GM23338 (cell line): ENCODE data around the gene AGPAT3. TPM values are rescaled to one million over a fixed set of nuclear protein-coding genes. Genes with fewer than 3 reads are reported as not detected.

Experiments
- ATAC-seq: fragments of 200-7000 bp; cut with Tn5 transposase; 3 replicates; pipeline ENCODE4 v1.9.1; 2020
- DNase-seq: peaks from one replicate; pipeline ENCODE4 v3.0.0-alpha.2; 2015; ENCODE audit warnings: low spot score
- H2AFZ ChIP-seq: fragments of 200-600 bp; sonication (generic); 2 replicates; pipeline ENCODE4 v1.8.0; 2016; ENCODE audit warnings: antibody characterized with exemption, mild to moderate bottlenecking, moderate library complexity
- H3F3A ChIP-seq: fragments of 200-600 bp; sonication (generic); replicated peaks from 2 replicates; pipeline ENCODE4 v1.8.0; 2017; ENCODE audit warnings: antibody characterized with exemption, mixed run types, low read depth
- H3K27ac ChIP-seq: fragments of 200-600 bp; sonication (generic); 2 replicates; pipeline ENCODE4 v1.6.1; 2016; ENCODE audit warnings: low read depth
- H3K27me3 ChIP-seq: fragments of 200-600 bp; sonication (generic); 2 replicates; pipeline ENCODE4 v1.8.0; 2016; ENCODE audit warnings: mild to moderate bottlenecking, mixed run types, moderate library complexity; ENCODE audit not compliant: insufficient read depth
- H3K36me3 ChIP-seq: fragments of 200-600 bp; sonication (generic); 2 replicates; pipeline ENCODE4 v1.8.0; 2016; ENCODE audit warnings: mild to moderate bottlenecking; ENCODE audit not compliant: insufficient read depth
- H3K4me1 ChIP-seq: fragments of 200-600 bp; sonication (generic); 2 replicates; pipeline ENCODE4 v1.8.0; 2016; ENCODE audit warnings: mild to moderate bottlenecking, moderate library complexity; ENCODE audit not compliant: insufficient read depth
- H3K4me2 ChIP-seq: fragments of 200-600 bp; sonication (generic); 2 replicates; pipeline ENCODE4 v1.7.1; 2017; ENCODE audit warnings: mixed run types
- H3K4me3 ChIP-seq: fragments of 200-600 bp; sonication (generic); 2 replicates; pipeline ENCODE4 v1.6.1; 2016; ENCODE audit warnings: mixed run types
- H3K79me2 ChIP-seq: fragments of 200-600 bp; sonication (generic); replicated peaks from 2 replicates; pipeline ENCODE4 v1.8.0; 2017; ENCODE audit warnings: mild to moderate bottlenecking; ENCODE audit not compliant: insufficient read depth
- H3K9me2 ChIP-seq: fragments of 200-600 bp; sonication (generic); 2 replicates; pipeline ENCODE4 v1.8.0; 2017; ENCODE audit not compliant: insufficient read depth
- H4K20me1 ChIP-seq: fragments of 200-600 bp; sonication (generic); replicated peaks from 2 replicates; pipeline ENCODE4 v1.8.0; 2017; ENCODE audit warnings: mild to moderate bottlenecking; ENCODE audit not compliant: insufficient read depth
- H3K27ac Mint-ChIP-seq: 2 replicates; pipeline ENCODE4 v1.8.0; 2020; ENCODE audit warnings: inconsistent platforms, mild to moderate bottlenecking, moderate library complexity, mixed read lengths
- H3K27me3 Mint-ChIP-seq: 3 replicates; pipeline ENCODE4 v1.8.0; 2022; ENCODE audit warnings: low read depth, mild to moderate bottlenecking, moderate library complexity, mixed read lengths, inconsistent platforms; ENCODE audit not compliant: insufficient read depth, poor library complexity
- H3K36me3 Mint-ChIP-seq: 3 replicates; pipeline ENCODE4 v1.8.0; 2021; ENCODE audit warnings: low read depth, mild to moderate bottlenecking, inconsistent platforms, moderate library complexity, mixed read lengths
- H3K4me1 Mint-ChIP-seq: 3 replicates; pipeline ENCODE4 v1.8.0; 2020; ENCODE audit warnings: mild to moderate bottlenecking, inconsistent platforms, mixed read lengths
- H3K4me3 Mint-ChIP-seq: 3 replicates; pipeline ENCODE4 v1.8.0; 2021; ENCODE audit warnings: moderate library complexity, mild to moderate bottlenecking, inconsistent platforms, mixed read lengths
- H3K9me3 Mint-ChIP-seq: 3 replicates; pipeline ENCODE4 v1.8.0; 2020; ENCODE audit warnings: moderate library complexity, mild to moderate bottlenecking, inconsistent platforms, mixed read lengths
- CREB1 ChIP-seq: fragments of 250-450 bp; sonication (Bioruptor Pico); IDR thresholded peaks from 2 replicates; pipeline ENCODE4 v1.5.0; 2020; ENCODE audit warnings: low read depth, mild to moderate bottlenecking, moderate library complexity
- CTCF ChIP-seq, 2 experiments: fragments of 200-600 bp in 1 of 2; sonication (generic) in 1 of 2; conservative IDR thresholded peaks; 2 replicates each; pipeline versions ENCODE4 v1.5.1 to v1.6.1; 2016 to 2017; ENCODE audit warnings: antibody characterized with exemption in 2 of 2, low read depth in 2 of 2, mild to moderate bottlenecking in 2 of 2, moderate library complexity in 1 of 2
- EZH2 ChIP-seq: fragments of 200-600 bp; sonication (generic); IDR thresholded peaks from one replicate; pipeline ENCODE4 v1.8.0; 2017; ENCODE audit warnings: antibody characterized with exemption, mild to moderate bottlenecking, low read depth; ENCODE audit not compliant: unreplicated experiment
- EZH2phosphoT487 ChIP-seq: fragments of 200-600 bp; sonication (generic); IDR thresholded peaks from one replicate; pipeline ENCODE4 v1.8.1; 2018; ENCODE audit warnings: antibody characterized with exemption; ENCODE audit not compliant: unreplicated experiment
- JUNB ChIP-seq: IDR thresholded peaks from one replicate; pipeline ENCODE4 v1.6.1; 2016; ENCODE audit warnings: antibody characterized with exemption; ENCODE audit not compliant: unreplicated experiment
- NANOG ChIP-seq: IDR thresholded peaks from 2 replicates; pipeline ENCODE4 v1.6.1; 2016; ENCODE audit warnings: antibody characterized with exemption, borderline replicate concordance
- POLR2AphosphoS5 ChIP-seq: IDR thresholded peaks from 2 replicates; pipeline ENCODE4 v1.6.1; 2016; ENCODE audit warnings: antibody characterized with exemption, low read depth
- REST ChIP-seq: IDR thresholded peaks from one replicate; pipeline ENCODE4 v1.6.1; 2018; ENCODE audit warnings: antibody characterized with exemption; ENCODE audit not compliant: unreplicated experiment
- STAT1 ChIP-seq: IDR thresholded peaks from one replicate; pipeline ENCODE4 v1.6.1; 2016; ENCODE audit warnings: antibody characterized with exemption; ENCODE audit not compliant: unreplicated experiment
- ZNF114 ChIP-seq: fragments of 250-450 bp; sonication (Bioruptor Pico); IDR thresholded peaks from 2 replicates; pipeline ENCODE4 v1.5.0; 2020; ENCODE audit warnings: mild to moderate bottlenecking, moderate library complexity
- ZNF331 ChIP-seq: fragments of 250-450 bp; sonication (Bioruptor Pico); IDR thresholded peaks from 2 replicates; pipeline ENCODE4 v1.5.0; 2020; ENCODE audit warnings: low read depth, mild to moderate bottlenecking, moderate library complexity
- polyA plus RNA-seq: library from polyadenylated mRNA; unstranded; fragments of >200 nt; fragmentation: Nextera tagmentation; extraction: Ambion mirVana; gene quantifications from 2 replicates; pipeline ENCODE4 v1.2.1, GENCODE V29; 2016
- total RNA-seq: library from RNA; depleted of rRNA; stranded (reverse); fragments of >200 nt; shearing (Covaris generic); gene quantifications from 2 replicates; pipeline ENCODE4 v1.2.3, GENCODE V29; 2014
- TF ChIP-seq, protein P1 (sequence below): IDR thresholded peaks from 2 replicates; pipeline ENCODE4 v1.6.1; 2016; ENCODE audit warnings: antibody characterized with exemption
- TF ChIP-seq, protein P2 (sequence below): fragments of 250-450 bp; sonication (Bioruptor Pico); IDR thresholded peaks from 2 replicates; pipeline ENCODE4 v1.5.0; 2020; ENCODE audit warnings: mild to moderate bottlenecking, moderate library complexity

The AGPAT3 gene
- total and polyA plus RNA-seq, 2 experiments from 2014 or later = 2.1 to 6.1 TPM

GRCh38 chr21:43929217-43929971, 64.4 kb downstream of the AGPAT3 start:
- TF ChIP-seq STAT1 (no peak), REST (no peak), ZNF114 (no peak), JUNB (no peak), CTCF (conservative IDR thresholded peaks at IDR 0.05; ENCODE audit: low read depth in 2 of 2) (no peak; a peak in 1 of 4 replicates), NANOG (no peak), EZH2 (no peak), CREB1 (no peak), ZNF331 (CRISPR knock-in tag) (no peak), EZH2phosphoT487 (no peak), POLR2AphosphoS5 (no peak)
- TF ChIP-seq, protein P1, sequence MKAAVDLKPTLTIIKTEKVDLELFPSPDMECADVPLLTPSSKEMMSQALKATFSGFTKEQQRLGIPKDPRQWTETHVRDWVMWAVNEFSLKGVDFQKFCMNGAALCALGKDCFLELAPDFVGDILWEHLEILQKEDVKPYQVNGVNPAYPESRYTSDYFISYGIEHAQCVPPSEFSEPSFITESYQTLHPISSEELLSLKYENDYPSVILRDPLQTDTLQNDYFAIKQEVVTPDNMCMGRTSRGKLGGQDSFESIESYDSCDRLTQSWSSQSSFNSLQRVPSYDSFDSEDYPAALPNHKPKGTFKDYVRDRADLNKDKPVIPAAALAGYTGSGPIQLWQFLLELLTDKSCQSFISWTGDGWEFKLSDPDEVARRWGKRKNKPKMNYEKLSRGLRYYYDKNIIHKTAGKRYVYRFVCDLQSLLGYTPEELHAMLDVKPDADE = no peak
- TF ChIP-seq, protein P2, sequence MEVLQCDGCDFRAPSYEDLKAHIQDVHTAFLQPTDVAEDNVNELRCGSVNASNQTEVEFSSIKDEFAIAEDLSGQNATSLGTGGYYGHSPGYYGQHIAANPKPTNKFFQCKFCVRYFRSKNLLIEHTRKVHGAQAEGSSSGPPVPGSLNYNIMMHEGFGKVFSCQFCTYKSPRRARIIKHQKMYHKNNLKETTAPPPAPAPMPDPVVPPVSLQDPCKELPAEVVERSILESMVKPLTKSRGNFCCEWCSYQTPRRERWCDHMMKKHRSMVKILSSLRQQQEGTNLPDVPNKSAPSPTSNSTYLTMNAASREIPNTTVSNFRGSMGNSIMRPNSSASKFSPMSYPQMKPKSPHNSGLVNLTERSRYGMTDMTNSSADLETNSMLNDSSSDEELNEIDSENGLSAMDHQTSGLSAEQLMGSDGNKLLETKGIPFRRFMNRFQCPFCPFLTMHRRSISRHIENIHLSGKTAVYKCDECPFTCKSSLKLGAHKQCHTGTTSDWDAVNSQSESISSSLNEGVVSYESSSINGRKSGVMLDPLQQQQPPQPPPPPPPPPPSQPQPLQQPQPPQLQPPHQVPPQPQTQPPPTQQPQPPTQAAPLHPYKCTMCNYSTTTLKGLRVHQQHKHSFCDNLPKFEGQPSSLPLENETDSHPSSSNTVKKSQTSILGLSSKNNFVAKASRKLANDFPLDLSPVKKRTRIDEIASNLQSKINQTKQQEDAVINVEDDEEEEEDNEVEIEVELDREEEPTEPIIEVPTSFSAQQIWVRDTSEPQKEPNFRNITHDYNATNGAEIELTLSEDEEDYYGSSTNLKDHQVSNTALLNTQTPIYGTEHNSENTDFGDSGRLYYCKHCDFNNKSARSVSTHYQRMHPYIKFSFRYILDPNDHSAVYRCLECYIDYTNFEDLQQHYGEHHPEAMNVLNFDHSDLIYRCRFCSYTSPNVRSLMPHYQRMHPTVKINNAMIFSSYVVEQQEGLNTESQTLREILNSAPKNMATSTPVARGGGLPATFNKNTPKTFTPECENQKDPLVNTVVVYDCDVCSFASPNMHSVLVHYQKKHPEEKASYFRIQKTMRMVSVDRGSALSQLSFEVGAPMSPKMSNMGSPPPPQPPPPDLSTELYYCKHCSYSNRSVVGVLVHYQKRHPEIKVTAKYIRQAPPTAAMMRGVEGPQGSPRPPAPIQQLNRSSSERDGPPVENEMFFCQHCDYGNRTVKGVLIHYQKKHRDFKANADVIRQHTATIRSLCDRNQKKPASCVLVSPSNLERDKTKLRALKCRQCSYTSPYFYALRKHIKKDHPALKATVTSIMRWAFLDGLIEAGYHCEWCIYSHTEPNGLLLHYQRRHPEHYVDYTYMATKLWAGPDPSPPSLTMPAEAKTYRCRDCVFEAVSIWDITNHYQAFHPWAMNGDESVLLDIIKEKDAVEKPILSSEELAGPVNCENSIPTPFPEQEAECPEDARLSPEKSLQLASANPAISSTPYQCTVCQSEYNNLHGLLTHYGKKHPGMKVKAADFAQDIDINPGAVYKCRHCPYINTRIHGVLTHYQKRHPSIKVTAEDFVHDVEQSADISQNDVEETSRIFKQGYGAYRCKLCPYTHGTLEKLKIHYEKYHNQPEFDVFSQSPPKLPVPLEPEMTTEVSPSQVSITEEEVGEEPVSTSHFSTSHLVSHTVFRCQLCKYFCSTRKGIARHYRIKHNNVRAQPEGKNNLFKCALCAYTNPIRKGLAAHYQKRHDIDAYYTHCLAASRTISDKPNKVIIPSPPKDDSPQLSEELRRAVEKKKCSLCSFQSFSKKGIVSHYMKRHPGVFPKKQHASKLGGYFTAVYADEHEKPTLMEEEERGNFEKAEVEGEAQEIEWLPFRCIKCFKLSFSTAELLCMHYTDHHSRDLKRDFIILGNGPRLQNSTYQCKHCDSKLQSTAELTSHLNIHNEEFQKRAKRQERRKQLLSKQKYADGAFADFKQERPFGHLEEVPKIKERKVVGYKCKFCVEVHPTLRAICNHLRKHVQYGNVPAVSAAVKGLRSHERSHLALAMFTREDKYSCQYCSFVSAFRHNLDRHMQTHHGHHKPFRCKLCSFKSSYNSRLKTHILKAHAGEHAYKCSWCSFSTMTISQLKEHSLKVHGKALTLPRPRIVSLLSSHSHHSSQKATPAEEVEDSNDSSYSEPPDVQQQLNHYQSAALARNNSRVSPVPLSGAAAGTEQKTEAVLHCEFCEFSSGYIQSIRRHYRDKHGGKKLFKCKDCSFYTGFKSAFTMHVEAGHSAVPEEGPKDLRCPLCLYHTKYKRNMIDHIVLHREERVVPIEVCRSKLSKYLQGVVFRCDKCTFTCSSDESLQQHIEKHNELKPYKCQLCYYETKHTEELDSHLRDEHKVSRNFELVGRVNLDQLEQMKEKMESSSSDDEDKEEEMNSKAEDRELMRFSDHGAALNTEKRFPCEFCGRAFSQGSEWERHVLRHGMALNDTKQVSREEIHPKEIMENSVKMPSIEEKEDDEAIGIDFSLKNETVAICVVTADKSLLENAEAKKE (CRISPR knock-in tag) = no peak
- H3K27me3 ChIP-seq = no peaks in the 10 kb centered on the region
- no peaks in the 10 kb centered on the region for H4K20me1 ChIP-seq
- ATAC-seq (no peak), DNase-seq (no peak)
- no peaks in the 10 kb centered on the region for H3F3A ChIP-seq
- no peaks in the 10 kb centered on the region; the same call in 1 of the 2 replicates for H3K4me1 ChIP-seq
- no peak overlapping the region for H3K27ac ChIP-seq
- H3K36me3 Mint-ChIP-seq = no peaks in the 10 kb centered on the region
- no peak overlapping the region for H3K4me2 ChIP-seq
- H3K27ac Mint-ChIP-seq = no peak overlapping the region
- H3K4me3 ChIP-seq = no peak overlapping the region
- H3K79me2 ChIP-seq = no peaks in the 10 kb centered on the region
- H3K9me2 ChIP-seq = no peaks in the 10 kb centered on the region
- peaks cover 28% of the 10 kb centered on the region for H3K27me3 Mint-ChIP-seq
- no peaks in the 10 kb centered on the region for H3K36me3 ChIP-seq
- H2AFZ ChIP-seq = no peak overlapping the region
- H3K4me1 Mint-ChIP-seq = peaks cover 17% of the 10 kb centered on the region
- H3K9me3 Mint-ChIP-seq = no peaks in the 10 kb centered on the region; the same call in 2 of the 3 replicates
- H3K4me3 Mint-ChIP-seq = no peak overlapping the region
